ENCODE measurements around the gene PEMT.

- TF ChIP-seq EZH2 (IDR thresholded peaks at IDR 0.05; ENCODE audit: low read depth, unreplicated experiment): no peak
- TF ChIP-seq JUNB (IDR thresholded peaks at IDR 0.05; ENCODE audit: unreplicated experiment): no peak
- no peak for TF ChIP-seq CREB1 (CRISPR knock-in tag; IDR thresholded peaks at IDR 0.05; ENCODE audit: low read depth)
- no peak for TF ChIP-seq POLR2AphosphoS5 (IDR thresholded peaks at IDR 0.05; ENCODE audit: low read depth)
- TF ChIP-seq CTCF (conservative IDR thresholded peaks at IDR 0.05; ENCODE audit: low read depth in 2 of 2): no peak
- no peak for TF ChIP-seq EZH2phosphoT487 (IDR thresholded peaks at IDR 0.05; ENCODE audit: unreplicated experiment)
- no peak for TF ChIP-seq ZNF331 (CRISPR knock-in tag; IDR thresholded peaks at IDR 0.05; ENCODE audit: low read depth)
- TF ChIP-seq STAT1 (IDR thresholded peaks at IDR 0.05; ENCODE audit: unreplicated experiment): no peak
Observed at GRCh38 chr17:17480593-17481148, 110.8 kb downstream of the PEMT start.
